BJ (cell line): Measurements from ENCODE around the gene PRKG1. TPM values are rescaled to one million over a fixed set of nuclear protein-coding genes. Genes with fewer than 3 reads are reported as not detected.

Experiments used
- CTCF ChIA-PET: fragments of 350-600 bp; formaldehyde crosslinking; extraction: SDS; loops from one replicate; lab custom pipeline; 2021; ENCODE audit warnings: antibody characterized with exemption, inconsistent platforms; lab: Yijun Ruan, JAX
- POLR2A ChIA-PET: fragments of 300-600 bp; sonication (Branson Sonifier 250); formaldehyde crosslinking; extraction: SDS; loops from one replicate; lab custom pipeline; 2021; ENCODE audit warnings: antibody characterized with exemption; lab: Charles Lee
- DNase-seq: peaks from one replicate; pipeline ENCODE4 v3.0.0-alpha.2; 2011; ENCODE audit warnings: low read depth
- H3K27me3 ChIP-seq: 2 replicates; pipeline ENCODE4 v1.6.0; 2011; ENCODE audit warnings: low read length; ENCODE audit not compliant: control insufficient read depth, insufficient read depth
- H3K36me3 ChIP-seq: 2 replicates; pipeline ENCODE4 v1.5.1; 2011; ENCODE audit warnings: low read length; ENCODE audit not compliant: control insufficient read depth, insufficient read depth
- H3K4me3 ChIP-seq: 2 replicates; pipeline ENCODE4 v1.5.1; 2011; ENCODE audit warnings: low read depth, mild to moderate bottlenecking, control low read depth, low read length
- polyA plus RNA-seq: library from polyadenylated mRNA; depleted of rRNA; stranded (reverse); fragments of >200 nt; gene quantifications from 2 replicates; pipeline ENCODE4 v1.2.3, GENCODE V29; 2011
- TF ChIP-seq, protein P1 (sequence below): IDR thresholded peaks from 2 replicates; pipeline ENCODE4 v1.5.1; 2011; ENCODE audit warnings: low read depth, mild to moderate bottlenecking, control low read depth, inconsistent platforms, low read length, moderate library complexity; ENCODE audit not compliant: insufficient read depth

Gene PRKG1
- polyA plus RNA-seq, 1 experiment: 9.7 TPM

DNA sequence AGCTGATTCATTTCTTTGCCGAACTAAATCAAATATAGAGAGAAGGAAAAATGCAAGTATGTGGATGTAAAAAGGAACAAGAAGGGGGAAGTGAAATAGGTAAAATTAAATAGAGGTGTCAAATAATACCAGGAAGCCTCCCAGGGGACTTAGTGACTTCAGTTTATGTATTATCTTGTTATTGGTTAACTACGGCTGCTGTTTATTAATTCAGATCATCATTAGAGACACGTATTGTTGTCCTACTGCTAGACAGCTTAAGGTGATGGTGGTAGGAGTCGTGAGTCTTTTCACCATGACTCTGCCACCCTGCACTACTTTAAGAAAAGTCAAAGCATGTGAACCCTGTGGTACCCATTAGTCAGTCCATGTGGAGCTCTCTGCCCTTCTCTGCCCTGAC lies 289.1 kb downstream of the PRKG1 start:
- TF ChIP-seq, protein P1, sequence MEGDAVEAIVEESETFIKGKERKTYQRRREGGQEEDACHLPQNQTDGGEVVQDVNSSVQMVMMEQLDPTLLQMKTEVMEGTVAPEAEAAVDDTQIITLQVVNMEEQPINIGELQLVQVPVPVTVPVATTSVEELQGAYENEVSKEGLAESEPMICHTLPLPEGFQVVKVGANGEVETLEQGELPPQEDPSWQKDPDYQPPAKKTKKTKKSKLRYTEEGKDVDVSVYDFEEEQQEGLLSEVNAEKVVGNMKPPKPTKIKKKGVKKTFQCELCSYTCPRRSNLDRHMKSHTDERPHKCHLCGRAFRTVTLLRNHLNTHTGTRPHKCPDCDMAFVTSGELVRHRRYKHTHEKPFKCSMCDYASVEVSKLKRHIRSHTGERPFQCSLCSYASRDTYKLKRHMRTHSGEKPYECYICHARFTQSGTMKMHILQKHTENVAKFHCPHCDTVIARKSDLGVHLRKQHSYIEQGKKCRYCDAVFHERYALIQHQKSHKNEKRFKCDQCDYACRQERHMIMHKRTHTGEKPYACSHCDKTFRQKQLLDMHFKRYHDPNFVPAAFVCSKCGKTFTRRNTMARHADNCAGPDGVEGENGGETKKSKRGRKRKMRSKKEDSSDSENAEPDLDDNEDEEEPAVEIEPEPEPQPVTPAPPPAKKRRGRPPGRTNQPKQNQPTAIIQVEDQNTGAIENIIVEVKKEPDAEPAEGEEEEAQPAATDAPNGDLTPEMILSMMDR: no peak
- Histone ChIP-seq H3K36me3 (no peaks in the 10 kb centered on the region), H3K4me3 (no peak overlapping the region), H3K27me3 (no peaks in the 10 kb centered on the region)
- ChIA-PET POLR2A (interaction anchor here (0.7 kb wide), 1 partner anchor 250 kb away, joined by 3 read pairs; no protein-coding TSS in a partner anchor), CTCF (no interaction called here)
- DNase-seq: no peak

DNA sequence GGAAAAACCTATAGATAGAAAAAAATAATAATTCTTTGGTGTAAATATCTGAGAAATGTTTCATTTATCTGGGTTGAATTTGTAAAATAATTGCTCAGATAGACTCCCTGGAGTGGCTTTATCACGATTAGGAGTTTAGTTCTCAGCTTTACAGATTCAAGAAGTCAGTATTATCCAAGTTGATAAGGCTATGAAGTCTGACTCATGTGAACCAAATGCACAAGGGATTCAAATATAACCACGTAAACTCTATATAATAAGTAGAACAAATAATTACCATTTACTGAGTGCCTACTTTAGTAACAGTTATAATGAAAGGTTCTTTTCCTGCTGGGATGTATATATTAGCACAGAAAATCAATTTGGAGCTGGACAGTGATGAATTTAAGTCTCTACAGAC lies 290.4 kb downstream of the PRKG1 start:
- POLR2A ChIA-PET: no interaction called here
- TF ChIP-seq, protein P1: no peak

DNA sequence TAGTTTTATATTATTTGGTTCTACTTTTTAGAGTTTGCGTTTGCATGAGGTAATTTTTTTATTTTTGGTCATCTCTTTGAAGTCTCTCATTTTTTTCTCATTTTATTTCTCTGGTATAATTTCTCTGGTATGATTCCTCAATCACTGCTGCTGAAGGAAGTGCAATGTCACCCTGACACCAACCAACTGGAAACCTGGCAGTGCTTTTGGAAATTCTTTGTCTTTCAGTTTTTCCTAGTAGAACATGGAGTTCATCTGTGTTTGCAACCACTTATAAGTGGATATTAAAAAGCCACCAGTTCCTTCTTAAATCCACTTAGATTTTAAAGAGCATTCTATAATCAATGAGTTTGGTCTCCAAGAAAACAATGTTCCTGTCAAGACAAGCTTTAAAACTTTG lies 291.8 kb downstream of the PRKG1 start:
- POLR2A ChIA-PET: no interaction called here
- Histone ChIP-seq H3K27me3 (no peaks in the 10 kb centered on the region), H3K4me3 (no peak overlapping the region), H3K36me3 (no peaks in the 10 kb centered on the region)
- CTCF ChIA-PET: no interaction called here
- TF ChIP-seq, protein P1: no peak
- DNase-seq: no peak

More for the DNA sequence above, 290.4 kb downstream of the PRKG1 start:
- Histone ChIP-seq H3K36me3 (no peaks in the 10 kb centered on the region), H3K27me3 (no peaks in the 10 kb centered on the region), H3K4me3 (no peak overlapping the region)
- DNase-seq: no peak
- CTCF ChIA-PET: no interaction called here

DNA sequence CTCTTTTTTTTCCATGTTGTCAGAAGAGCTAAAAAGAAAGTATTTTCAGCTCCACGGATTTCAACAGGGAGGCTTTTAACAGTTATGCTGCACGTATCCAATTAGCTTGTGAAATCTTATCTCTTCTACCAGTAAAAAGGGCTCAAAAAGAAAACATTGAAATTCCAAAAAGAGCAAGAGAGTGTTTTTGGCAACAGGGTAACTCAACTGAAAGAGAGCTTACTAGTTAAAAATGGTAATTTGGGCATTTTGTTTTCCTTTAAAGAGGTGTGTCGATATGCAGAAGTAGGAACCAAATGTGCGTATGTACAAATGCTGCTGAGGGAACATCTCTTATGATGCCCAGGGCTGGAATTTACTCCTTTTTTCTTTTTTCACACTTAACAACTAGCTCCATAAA lies 292.8 kb downstream of the PRKG1 start:
- H3K27me3 ChIP-seq: no peaks in the 10 kb centered on the region
- TF ChIP-seq, protein P1: no peak
- POLR2A ChIA-PET: no interaction called here
- CTCF ChIA-PET: interaction anchor here (0.9 kb wide), 1 partner anchor 28 kb away, joined by 3 read pairs; no protein-coding TSS in a partner anchor
- no peaks in the 10 kb centered on the region for H3K36me3 ChIP-seq
- DNase-seq: no peak
- H3K4me3 ChIP-seq: peak overlapping the region; percentile 15; the same call in 1 of the 2 replicates

DNA sequence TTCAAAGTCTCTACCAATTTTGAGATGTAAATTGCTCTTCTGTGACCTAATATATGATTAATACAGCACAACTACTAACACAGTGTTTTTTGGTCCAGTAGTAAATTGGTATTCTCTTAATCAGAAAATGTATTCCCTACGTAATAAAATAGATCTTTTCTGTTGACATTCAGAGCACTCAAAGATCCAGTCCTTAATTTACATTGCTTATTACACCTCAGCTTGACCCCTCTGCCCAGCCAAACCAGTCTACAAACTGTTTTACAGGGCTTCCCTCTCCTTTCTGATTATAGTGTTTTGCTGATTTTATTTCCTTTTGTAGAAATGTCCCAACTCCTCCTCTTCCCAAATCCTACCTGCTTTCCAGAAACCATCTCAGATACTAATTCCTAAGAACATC lies 293.4 kb downstream of the PRKG1 start:
- DNase-seq: no peak
- CTCF ChIA-PET: interaction anchor here (1.2 kb wide), 1 partner anchor 11 kb away, joined by 3 read pairs; no protein-coding TSS in a partner anchor
- no peaks in the 10 kb centered on the region for H3K36me3 ChIP-seq
- TF ChIP-seq, protein P1: no peak
- no peaks in the 10 kb centered on the region for H3K27me3 ChIP-seq
- POLR2A ChIA-PET: no interaction called here
- H3K4me3 ChIP-seq: no peak overlapping the region
